PC-9 (cell line): Measurements from ENCODE around the gene PHACTR1. TPM values are rescaled to one million over a fixed set of nuclear protein-coding genes. Genes with fewer than 3 reads are reported as not detected.

Source experiments
- BruUV-seq: library from RNA; stranded (reverse); fragments of 400-500 nt; replicated peaks from 2 replicates; lab custom pipeline; 2021; lab: Mats Ljungman, UMichigan
- CTCF ChIA-PET: fragments of 300-600 bp; sonication (Branson Sonifier 250); formaldehyde crosslinking; loops from one replicate; lab custom pipeline; 2022; ENCODE audit warnings: antibody characterized with exemption; lab: Charles Lee
- POLR2A ChIA-PET: fragments of 300-600 bp; sonication (Branson Sonifier 250); formaldehyde crosslinking; loops from one replicate; lab custom pipeline; 2022; ENCODE audit warnings: antibody characterized with exemption; ENCODE audit not compliant: unreplicated experiment; lab: Charles Lee
- DNase-seq, 2 experiments: peaks; one replicate each; pipeline versions ENCODE4 v3.0.0 to v3.0.0-alpha.2; 2015 to 2022; ENCODE audit warnings: mixed read lengths in 1 of 2
- H2AFZ ChIP-seq: fragments of 200-600 bp; sonication (generic); 2 replicates; pipeline ENCODE4 v1.8.1; 2017; ENCODE audit warnings: antibody characterized with exemption
- H3F3A ChIP-seq: fragments of 200-600 bp; sonication (generic); 2 replicates; pipeline ENCODE4 v1.8.1; 2017; ENCODE audit warnings: antibody characterized with exemption, mild to moderate bottlenecking, low read depth; ENCODE audit not compliant: insufficient read depth
- H3K27ac ChIP-seq: fragments of 200-600 bp; sonication (generic); 2 replicates; pipeline ENCODE4 v1.6.1; 2016; ENCODE audit warnings: mixed run types
- H3K27me3 ChIP-seq: fragments of 200-600 bp; sonication (generic); 2 replicates; pipeline ENCODE4 v1.6.1; 2016; ENCODE audit warnings: low read depth, mixed run types; ENCODE audit not compliant: insufficient read depth
- H3K36me3 ChIP-seq: fragments of 200-600 bp; sonication (generic); 2 replicates; pipeline ENCODE4 v1.6.1; 2016; ENCODE audit warnings: low read depth, mixed run types
- H3K4me1 ChIP-seq: fragments of 200-600 bp; sonication (generic); replicated peaks from 2 replicates; pipeline ENCODE4 v1.6.1; 2016; ENCODE audit warnings: mixed run types; ENCODE audit not compliant: insufficient read depth
- H3K4me2 ChIP-seq: fragments of 200-600 bp; sonication (generic); 2 replicates; pipeline ENCODE4 v1.6.1; 2017; ENCODE audit warnings: mixed run types
- H3K4me3 ChIP-seq: fragments of 200-600 bp; sonication (generic); 2 replicates; pipeline ENCODE4 v1.6.1; 2016; ENCODE audit warnings: mixed run types
- H3K79me2 ChIP-seq: fragments of 200-600 bp; sonication (generic); 2 replicates; pipeline ENCODE4 v1.6.1; 2017; ENCODE audit warnings: low read depth, mixed run types
- H3K9me2 ChIP-seq: fragments of 200-600 bp; sonication (generic); 2 replicates; pipeline ENCODE4 v1.8.1; 2017; ENCODE audit warnings: mild to moderate bottlenecking; ENCODE audit not compliant: insufficient read depth
- H3K9me3 ChIP-seq: fragments of 200-600 bp; sonication (generic); 2 replicates; pipeline ENCODE4 v1.8.1; 2016; ENCODE audit warnings: low read depth; ENCODE audit not compliant: insufficient read depth
- H4K20me1 ChIP-seq: fragments of 200-600 bp; sonication (generic); 2 replicates; pipeline ENCODE4 v1.8.1; 2017; ENCODE audit not compliant: insufficient read depth
- CTCF ChIP-seq: fragments of 200-600 bp; sonication (generic); conservative IDR thresholded peaks from 2 replicates; pipeline ENCODE4 v1.6.1; 2017; ENCODE audit warnings: mixed run types, antibody characterized with exemption, mild to moderate bottlenecking, moderate library complexity
- EZH2 ChIP-seq: fragments of 200-600 bp; sonication (generic); IDR thresholded peaks from 2 replicates; pipeline ENCODE4 v1.8.0; 2017; ENCODE audit warnings: antibody characterized with exemption, low read depth
- intact Hi-C: fragments of 100-400 bp; cut with micrococcal nuclease; formaldehyde crosslinking; loops from one replicate; pipeline ENCODE4 v1.10.0; 2022; ENCODE audit not compliant: unreplicated experiment
- total RNA-seq: library from RNA; stranded (reverse); gene quantifications from 2 replicates; pipeline ENCODE4 v1.2.3, GENCODE V29; 2021

PHACTR1 gene
- total RNA-seq, 1 experiment from 2014 or later, result not detected

GRCh38 chr6:13281686-13282085 lies 565.1 kb downstream of the PHACTR1 start:
- no peak overlapping the region for H2AFZ ChIP-seq
- no peak overlapping the region for H3K27ac ChIP-seq
- TF ChIP-seq CTCF, result no peak
- no peak for TF ChIP-seq EZH2
- ChIA-PET CTCF (no interaction called here), POLR2A (no interaction called here)
- H3K9me2 ChIP-seq, result no peaks in the 10 kb centered on the region
- no peaks in the 10 kb centered on the region for H3K27me3 ChIP-seq
- no peaks in the 10 kb centered on the region for H3K79me2 ChIP-seq
- no peaks in the 10 kb centered on the region for H3K36me3 ChIP-seq
- H3K4me2 ChIP-seq, result no peak overlapping the region
- H3F3A ChIP-seq, result no peaks in the 10 kb centered on the region
- H4K20me1 ChIP-seq, result no peaks in the 10 kb centered on the region
- no peak for DNase-seq
- H3K4me1 ChIP-seq, result no peaks in the 10 kb centered on the region
- BruUV-seq, result no TSS peak
- no peak overlapping the region for H3K4me3 ChIP-seq
- intact Hi-C loops, result no loop called here
- no peaks in the 10 kb centered on the region for H3K9me3 ChIP-seq

GRCh38 chr6:13282393-13283069 lies 566.0 kb downstream of the PHACTR1 start:
- TF ChIP-seq EZH2, result no peak
- TF ChIP-seq CTCF, result no peak
- no peaks in the 10 kb centered on the region for H3K27me3 ChIP-seq
- H3K79me2 ChIP-seq, result no peaks in the 10 kb centered on the region
- H3K27ac ChIP-seq, result no peak overlapping the region
- BruUV-seq, result no TSS peak
- ChIA-PET POLR2A (no interaction called here), CTCF (no interaction called here)
- no peak overlapping the region for H2AFZ ChIP-seq
- no peak overlapping the region for H3K4me3 ChIP-seq
- H3K36me3 ChIP-seq, result no peaks in the 10 kb centered on the region
- intact Hi-C loops, result no loop called here
- no peak overlapping the region for H3K4me2 ChIP-seq
- H3F3A ChIP-seq, result no peaks in the 10 kb centered on the region
- H3K9me2 ChIP-seq, result no peaks in the 10 kb centered on the region
- H3K4me1 ChIP-seq, result no peaks in the 10 kb centered on the region
- DNase-seq, result no peak
- H3K9me3 ChIP-seq, result no peaks in the 10 kb centered on the region
- no peaks in the 10 kb centered on the region for H4K20me1 ChIP-seq

GRCh38 chr6:13283331-13283730 lies 566.8 kb downstream of the PHACTR1 start:
- CTCF ChIA-PET, result no interaction called here
- no peak for DNase-seq
- no TSS peak for BruUV-seq

More at GRCh38 chr6:13283331-13283730, 566.8 kb downstream of the PHACTR1 start:
- H3K9me3 ChIP-seq, result no peaks in the 10 kb centered on the region
- intact Hi-C loops, result no loop called here
- H3K4me2 ChIP-seq, result no peak overlapping the region
- H3K36me3 ChIP-seq, result no peaks in the 10 kb centered on the region
- H3K4me3 ChIP-seq, result no peak overlapping the region
- no peak overlapping the region for H2AFZ ChIP-seq
- H4K20me1 ChIP-seq, result no peaks in the 10 kb centered on the region
- no peak overlapping the region for H3K27ac ChIP-seq
- H3K79me2 ChIP-seq, result no peaks in the 10 kb centered on the region
- H3K4me1 ChIP-seq, result no peaks in the 10 kb centered on the region
- H3K27me3 ChIP-seq, result no peaks in the 10 kb centered on the region
- POLR2A ChIA-PET, result no interaction called here
- no peaks in the 10 kb centered on the region for H3F3A ChIP-seq
- H3K9me2 ChIP-seq, result no peaks in the 10 kb centered on the region
- TF ChIP-seq CTCF (no peak), EZH2 (no peak)
